NCI-H2196 treated with DMSO at 0.1 percent for 48 hours (cell line): ENCODE results near the gene PI4KA.
"Not testable (repeated sequence)": the region's sequence is repeated elsewhere in the genome, so short reads cannot be mapped to it uniquely, and the experiment has no call there.

Source experiments
- DNase-seq: peaks from one replicate; lab custom pipeline; 2025; ENCODE audit not compliant: unreplicated experiment; lab: John Stamatoyannopoulos, UW

Gene PI4KA

DNA sequence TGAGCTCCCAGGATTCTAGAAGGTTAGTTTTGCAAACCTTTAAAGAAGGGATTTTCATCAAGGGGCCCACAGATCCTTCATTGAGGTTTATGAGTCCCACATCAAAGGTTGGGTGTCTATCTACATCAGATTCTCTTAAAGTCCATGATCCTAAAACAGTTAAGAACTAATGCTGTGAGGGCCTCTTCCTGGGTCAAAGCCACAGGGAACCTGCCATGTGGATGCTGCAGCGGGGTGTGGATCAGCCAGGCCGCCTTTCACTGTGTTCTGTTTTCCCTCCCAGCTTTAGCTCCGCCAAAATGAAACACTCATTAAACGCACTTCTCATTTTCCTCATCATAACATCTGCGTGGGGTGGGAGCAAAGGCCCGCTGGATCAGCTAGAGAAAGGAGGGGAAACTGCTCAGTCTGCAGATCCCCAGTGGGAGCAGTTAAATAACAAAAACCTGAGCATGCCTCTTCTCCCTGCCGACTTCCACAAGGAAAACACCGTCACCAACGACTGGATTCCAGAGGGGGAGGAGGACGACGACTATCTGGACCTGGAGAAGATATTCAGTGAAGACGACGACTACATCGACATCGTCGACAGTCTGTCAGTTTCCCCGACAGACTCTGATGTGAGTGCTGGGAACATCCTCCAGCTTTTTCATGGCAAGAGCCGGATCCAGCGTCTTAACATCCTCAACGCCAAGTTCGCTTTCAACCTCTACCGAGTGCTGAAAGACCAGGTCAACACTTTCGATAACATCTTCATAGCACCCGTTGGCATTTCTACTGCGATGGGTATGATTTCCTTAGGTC is 79.4 kb downstream of the PI4KA start:
- no peak for DNase-seq

DNA sequence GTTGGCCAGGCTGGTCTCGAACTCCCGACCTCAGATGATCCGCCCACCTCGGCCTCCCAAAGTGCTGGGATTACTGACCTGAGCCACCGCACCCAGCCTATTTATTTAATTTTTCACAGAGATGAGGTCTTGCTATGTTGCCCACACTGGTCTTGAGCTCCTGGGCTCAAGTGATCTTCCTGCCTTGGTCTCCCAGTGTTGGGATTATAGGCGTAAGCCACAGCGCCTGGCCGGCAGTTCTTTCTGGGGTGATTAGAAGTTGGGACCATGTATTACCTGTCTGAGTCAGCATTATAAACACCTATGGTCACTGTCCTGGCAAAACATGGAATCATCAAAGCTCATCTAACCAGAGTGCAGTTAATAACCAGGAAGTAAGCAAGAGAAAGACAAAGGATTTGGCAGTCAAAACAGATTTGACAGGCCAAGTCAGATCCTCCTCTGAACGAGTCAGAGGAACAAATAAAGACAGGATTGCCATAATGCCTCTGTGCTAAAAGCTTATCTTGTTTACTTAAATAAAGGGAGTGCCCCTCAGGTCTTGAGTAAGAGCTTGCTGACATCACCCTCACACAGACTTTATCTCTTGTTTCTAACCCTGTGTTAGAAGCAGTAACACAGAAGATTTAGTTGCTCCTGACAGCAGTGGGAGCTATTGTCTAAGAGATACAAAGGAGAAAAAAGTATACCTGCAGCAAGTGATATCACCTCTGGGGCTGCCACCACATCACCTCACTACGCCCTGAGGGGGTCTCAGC is 81.0 kb downstream of the PI4KA start:
- peak; percentile 81 for DNase-seq

- no peak for DNase-seq
Observed at GRCh38 chr22:20776624-20777405, 81.8 kb downstream of the PI4KA start.

GRCh38 chr22:20775342-20775895 is 83.2 kb downstream of the PI4KA start:
- DNase-seq = no peak

DNA sequence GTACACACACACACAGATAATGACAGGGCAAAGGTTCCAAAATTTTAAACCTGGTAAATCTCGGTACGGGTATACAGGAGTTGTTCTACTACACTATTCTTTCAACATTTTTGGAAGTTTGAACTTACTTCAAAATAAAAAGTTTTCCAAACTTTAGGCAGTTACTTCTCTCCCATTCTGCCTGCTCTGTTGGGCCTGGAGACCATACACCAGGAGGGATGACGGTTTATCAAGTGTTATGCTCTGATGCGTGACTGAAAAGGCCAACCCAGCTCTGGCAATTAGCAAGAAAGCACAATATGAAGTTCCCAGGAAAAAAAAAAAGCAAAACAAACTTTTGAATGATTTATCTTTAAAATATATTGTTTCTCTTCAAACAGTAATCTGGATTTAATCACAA is 83.7 kb downstream of the PI4KA start:
- no peak for DNase-seq

DNA sequence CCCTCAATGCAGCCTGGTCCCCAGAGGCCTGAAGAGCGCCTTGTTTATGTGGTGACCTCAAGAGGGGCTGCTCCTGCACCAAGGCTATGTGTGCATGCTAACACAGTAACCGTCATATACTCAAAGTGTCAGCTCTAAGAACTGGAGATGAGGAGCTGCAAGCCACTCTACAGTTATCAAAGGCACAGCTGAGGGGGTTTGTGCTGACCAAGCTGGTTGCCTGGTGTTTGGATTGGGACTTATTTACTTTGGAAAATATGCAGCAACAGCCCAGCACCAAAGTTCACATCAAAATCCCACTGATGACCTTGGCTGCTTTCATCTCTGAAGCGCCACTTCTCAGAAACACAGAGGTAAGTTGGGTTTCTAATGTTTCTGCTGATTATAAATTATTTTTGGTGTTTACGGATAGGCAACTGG is 84.8 kb downstream of the PI4KA start, which contains the start of gene SERPIND1:
Gene SERPIND1 (plus strand): TSS at position 321 of the 420 bp plus-strand sequence. CDS start 5,200 bp downstream, outside the sequence.
- no peak for DNase-seq

DNA sequence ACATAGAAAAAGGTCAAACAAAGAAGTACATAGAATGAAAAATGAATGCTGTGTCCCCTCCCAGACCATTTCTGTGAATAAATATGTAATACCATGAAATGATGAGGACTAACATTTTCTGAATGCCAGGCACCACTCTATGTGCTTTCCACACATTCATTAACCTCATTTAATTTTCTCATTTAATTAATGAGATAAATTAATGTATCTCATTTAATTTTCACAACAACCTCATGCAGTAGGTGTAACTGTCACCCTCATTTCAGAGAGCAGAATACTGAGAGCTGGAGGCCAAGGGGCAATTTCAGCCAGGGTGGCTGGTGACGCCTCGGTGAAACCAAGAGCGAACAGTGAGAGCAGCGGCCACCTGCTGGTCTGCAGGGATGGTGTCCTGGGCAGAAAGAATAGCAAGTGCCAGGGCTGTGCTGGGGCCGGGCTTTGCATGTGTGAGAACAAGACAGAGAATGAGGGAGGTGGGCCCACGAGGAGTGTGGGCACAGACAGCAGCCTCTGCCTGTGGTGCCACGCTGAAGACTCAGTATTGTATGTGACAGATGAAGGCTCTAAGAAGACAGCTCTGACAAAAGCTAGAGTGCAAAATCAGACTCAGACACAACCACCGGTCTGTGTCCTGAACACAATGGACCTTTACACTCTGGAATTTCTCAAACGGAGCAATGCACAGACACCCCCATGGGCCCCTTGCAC is 86.5 kb downstream of the PI4KA start:
- no peak for DNase-seq

DNA sequence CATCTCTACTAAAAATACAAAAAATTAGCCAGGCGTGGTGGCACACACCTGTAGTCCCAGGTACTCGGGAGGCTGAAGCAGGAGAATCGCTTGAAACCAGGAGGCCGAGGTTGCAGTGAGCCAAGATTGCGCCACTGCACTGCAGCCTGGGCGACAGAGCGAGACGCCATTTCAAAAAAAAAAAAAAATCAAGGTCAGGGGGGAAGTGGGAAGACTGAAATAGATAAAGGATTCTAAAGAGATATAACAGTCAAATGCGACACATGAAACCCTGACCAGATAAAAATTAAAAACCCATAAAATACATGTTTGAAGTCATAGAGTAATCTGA is 89.2 kb downstream of the PI4KA start:
- not testable (repeated sequence) for DNase-seq

GRCh38 chr22:20766530-20766929 is 92.1 kb downstream of the PI4KA start:
- DNase-seq = no peak

- no peak for DNase-seq
Observed at GRCh38 chr22:20765938-20766337, 92.7 kb downstream of the PI4KA start.

GRCh38 chr22:20764729-20765128 is 93.9 kb downstream of the PI4KA start:
- no peak for DNase-seq

GRCh38 chr22:20764471-20764720 is 94.2 kb downstream of the PI4KA start:
- no peak for DNase-seq

DNA sequence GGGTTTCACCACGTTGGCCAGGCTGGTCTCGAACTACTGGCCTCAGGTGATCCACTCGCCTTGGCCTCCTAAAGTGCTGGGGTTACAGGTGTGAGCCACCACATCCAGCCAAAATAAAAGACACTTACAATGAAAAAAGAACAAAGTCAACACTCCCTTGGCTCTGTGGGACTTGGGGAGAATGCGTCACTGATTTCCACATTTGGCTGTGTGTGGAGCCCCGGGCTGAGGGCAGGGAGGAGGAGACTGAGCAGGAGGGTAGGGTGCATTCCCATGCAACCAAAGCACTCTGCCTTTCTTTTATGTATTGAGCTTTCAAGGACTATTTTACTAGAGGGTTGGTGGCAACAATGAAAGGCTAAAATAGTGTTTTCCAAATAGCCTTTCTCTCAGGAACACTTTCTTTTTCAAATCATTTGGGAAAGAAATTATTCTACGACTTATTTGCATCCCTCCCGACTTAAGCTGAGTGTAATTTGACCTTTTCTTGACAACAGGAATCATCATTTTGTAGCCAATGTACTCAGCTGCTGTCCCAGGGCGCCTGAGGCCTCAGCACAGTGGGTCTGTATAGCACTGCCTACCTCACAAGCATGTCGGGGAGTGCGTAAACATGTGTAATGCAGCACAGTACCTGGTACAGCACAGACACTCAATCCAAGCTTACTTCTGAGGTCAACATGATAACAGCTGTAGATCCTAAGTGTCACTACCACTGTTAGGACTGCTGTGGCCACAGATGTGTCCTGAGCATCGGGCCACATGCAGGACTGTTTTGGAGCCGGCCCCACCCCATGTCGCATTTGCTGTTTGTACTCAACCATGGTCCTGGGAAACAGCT is 94.8 kb downstream of the PI4KA start:
- no peak for DNase-seq

DNA sequence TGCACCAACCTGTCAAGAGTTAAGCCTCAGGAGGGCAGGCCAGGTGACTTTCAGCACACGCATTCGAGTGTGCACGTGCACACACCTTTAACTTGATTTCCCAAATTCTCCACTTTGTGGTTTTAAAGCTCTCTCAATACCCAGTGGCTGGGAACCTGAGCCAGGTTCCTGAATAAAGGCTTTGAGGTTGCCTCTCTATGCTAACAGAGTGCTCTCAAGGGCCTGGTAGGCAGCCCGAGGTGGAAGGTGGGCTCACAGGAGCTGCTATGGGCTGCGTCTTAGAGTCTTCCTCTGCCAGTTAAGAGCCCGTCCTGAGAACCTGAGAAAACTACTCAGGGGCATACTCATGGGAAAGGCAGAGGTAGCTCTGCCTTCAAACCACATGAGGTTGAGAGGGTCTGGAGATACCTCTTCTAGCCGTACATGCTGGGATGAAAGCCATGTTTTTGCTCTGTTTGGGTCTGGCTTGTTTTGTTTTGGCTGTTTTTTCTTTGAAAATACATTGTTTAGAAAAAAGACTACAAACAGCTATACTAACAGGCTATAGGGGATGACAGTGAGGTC is 96.3 kb downstream of the PI4KA start:
- DNase-seq = no peak

DNA sequence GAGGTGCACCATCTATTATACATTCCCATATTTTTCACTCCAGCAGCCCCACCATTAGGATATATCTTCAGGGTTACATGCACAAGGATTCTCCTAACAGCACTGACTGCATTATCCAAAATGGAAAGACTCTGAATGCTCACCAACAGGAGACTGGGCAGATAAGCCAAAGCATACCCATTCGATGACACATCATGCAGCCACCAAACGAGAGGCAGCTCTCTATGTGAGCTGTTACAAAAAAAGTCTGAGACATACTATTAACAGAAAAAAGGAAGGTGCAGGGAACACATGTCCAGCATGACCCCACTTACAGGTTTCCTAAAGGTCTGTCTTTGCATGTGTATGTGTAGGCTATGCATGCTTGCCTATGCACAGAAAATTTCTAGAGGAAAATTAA is 97.1 kb downstream of the PI4KA start:
- no peak for DNase-seq

GRCh38 chr22:20760084-20760483 is 98.5 kb downstream of the PI4KA start:
- no peak for DNase-seq

GRCh38 chr22:20758688-20759087 is 99.9 kb downstream of the PI4KA start:
- no peak for DNase-seq

DNA sequence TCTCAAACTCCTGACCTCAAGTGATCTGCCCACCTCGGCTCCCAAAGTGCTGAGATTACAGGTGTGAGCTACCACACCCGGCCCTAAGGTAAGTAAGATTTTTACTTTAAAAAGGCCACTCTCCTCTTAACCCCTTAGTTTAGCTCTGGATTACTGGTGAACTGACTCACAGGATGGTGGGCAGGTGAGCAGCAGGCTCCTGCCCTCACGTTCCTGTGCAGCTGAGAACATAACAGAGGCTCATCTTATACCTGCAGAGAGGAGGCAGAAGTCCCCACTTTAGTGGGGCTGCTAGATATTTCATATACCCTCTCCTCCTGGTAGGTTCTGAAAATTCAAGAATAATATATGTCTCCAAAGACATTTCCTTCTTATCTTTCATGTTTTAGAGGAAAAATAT is 101.8 kb downstream of the PI4KA start:
- DNase-seq = no peak

GRCh38 chr22:20752873-20753272 is 105.7 kb downstream of the PI4KA start:
- no peak for DNase-seq
